ENCODE measurements around the gene HEMK1. TPM values are rescaled to one million over a fixed set of nuclear protein-coding genes. Genes with fewer than 3 reads are reported as not detected.

Gene HEMK1
- total RNA-seq, 1 donor, result 3.0 TPM

- Histone ChIP-seq H3K4me1 (ENCODE audit: insufficient read depth, low read length) (peaks cover 93% of the 10 kb centered on the region), H3K27me3 (ENCODE audit: insufficient read depth, low read length) (no peaks in the 10 kb centered on the region), H3K9me3 (ENCODE audit: low read depth, low read length) (no peaks in the 10 kb centered on the region), H3K4me3 (ENCODE audit: low read length) (peak overlapping the region; percentile 75)
Measured at GRCh38 chr3:50609071-50609762, 39.9 kb downstream of the HEMK1 start.

DNA sequence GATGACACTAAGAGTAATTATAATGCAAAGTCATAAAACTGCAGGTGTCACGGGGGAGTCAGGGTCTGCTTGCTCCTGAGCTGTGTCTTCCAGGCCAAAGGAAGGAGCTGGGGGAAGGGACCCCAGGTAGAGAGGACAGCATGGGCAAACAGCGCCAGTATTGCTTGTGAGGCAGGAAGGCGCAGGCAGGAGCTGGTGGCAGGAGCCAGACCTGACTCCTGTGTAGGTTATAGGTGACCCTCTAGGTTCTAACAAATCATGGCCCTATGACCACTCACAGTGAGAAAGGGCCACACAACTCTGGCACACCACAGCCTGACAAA is 40.4 kb downstream of the HEMK1 start:
- Histone ChIP-seq H3K27me3 (ENCODE audit: insufficient read depth, low read length) (no peaks in the 10 kb centered on the region), H3K4me1 (ENCODE audit: insufficient read depth, low read length) (peaks cover 89% of the 10 kb centered on the region), H3K4me3 (ENCODE audit: low read length) (peak overlapping the region; percentile 75), H3K9me3 (ENCODE audit: low read depth, low read length) (no peaks in the 10 kb centered on the region)

GRCh38 chr3:50610181-50610971 is 41.1 kb downstream of the HEMK1 start:
- Histone ChIP-seq H3K4me1 (ENCODE audit: insufficient read depth, low read length) (peaks cover 83% of the 10 kb centered on the region), H3K4me3 (ENCODE audit: low read length) (peak overlapping the region; percentile 75), H3K9me3 (ENCODE audit: low read depth, low read length) (no peaks in the 10 kb centered on the region), H3K27me3 (ENCODE audit: insufficient read depth, low read length) (no peaks in the 10 kb centered on the region)

- peaks cover 83% of the 10 kb centered on the region for H3K4me1 ChIP-seq (ENCODE audit: insufficient read depth, low read length)
- peak overlapping the region; percentile 75 for H3K4me3 ChIP-seq (ENCODE audit: low read length)
- no peaks in the 10 kb centered on the region for H3K9me3 ChIP-seq (ENCODE audit: low read depth, low read length)
- no peaks in the 10 kb centered on the region for H3K27me3 ChIP-seq (ENCODE audit: insufficient read depth, low read length)
Measured at GRCh38 chr3:50610992-50611463, 41.7 kb downstream of the HEMK1 start.

DNA sequence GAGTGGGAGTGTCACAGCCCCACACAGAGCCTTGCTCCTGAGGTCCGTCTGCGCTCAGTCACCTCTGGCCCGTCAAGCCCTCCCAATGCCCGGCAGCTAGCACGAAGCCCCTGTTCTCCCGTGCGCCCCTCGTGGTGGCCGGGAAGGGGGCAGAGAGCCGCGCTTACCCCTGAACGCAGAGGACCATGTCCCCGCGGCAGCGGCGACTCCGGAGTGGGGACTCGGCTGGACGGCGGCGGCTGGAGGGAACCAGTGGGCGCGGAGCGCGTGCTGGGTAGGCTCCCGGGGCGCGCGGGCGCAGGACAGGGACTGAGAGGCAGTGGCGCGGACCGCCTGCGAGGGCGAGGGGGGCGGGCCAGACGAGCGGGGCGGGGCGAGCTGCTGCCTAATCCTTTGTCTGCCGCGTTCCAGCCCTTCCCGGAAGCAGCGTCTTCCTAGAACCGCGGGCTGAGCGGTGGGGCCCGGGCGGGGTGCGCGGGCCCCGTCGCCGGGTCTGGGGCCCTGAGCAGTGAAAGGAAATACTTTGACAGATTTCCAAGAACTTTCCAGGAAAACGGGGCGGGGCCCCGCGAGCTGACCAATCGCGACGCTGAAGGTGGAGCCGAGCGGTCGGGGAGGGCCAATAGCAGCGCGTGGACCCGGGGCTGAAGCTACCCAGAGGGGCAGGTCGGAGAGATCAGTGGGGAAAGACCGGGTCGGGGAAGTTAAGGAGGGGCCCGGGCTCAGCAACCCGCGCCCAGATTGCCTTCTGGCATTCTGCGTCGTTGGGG is 42.3 kb downstream of the HEMK1 start, which contains the start of gene CISH:
Gene CISH (minus strand): TSS at position 311 of the 770 bp plus-strand sequence. CDS start 124 bp downstream, at position 187.
- Histone ChIP-seq H3K4me3 (ENCODE audit: low read length) (peak within 1 kb of the TSS; percentile 75), H3K27me3 (ENCODE audit: insufficient read depth, low read length) (no peaks in the 10 kb centered on the region), H3K4me1 (ENCODE audit: insufficient read depth, low read length) (peaks cover 83% of the 10 kb centered on the region), H3K9me3 (ENCODE audit: low read depth, low read length) (no peaks in the 10 kb centered on the region)

DNA sequence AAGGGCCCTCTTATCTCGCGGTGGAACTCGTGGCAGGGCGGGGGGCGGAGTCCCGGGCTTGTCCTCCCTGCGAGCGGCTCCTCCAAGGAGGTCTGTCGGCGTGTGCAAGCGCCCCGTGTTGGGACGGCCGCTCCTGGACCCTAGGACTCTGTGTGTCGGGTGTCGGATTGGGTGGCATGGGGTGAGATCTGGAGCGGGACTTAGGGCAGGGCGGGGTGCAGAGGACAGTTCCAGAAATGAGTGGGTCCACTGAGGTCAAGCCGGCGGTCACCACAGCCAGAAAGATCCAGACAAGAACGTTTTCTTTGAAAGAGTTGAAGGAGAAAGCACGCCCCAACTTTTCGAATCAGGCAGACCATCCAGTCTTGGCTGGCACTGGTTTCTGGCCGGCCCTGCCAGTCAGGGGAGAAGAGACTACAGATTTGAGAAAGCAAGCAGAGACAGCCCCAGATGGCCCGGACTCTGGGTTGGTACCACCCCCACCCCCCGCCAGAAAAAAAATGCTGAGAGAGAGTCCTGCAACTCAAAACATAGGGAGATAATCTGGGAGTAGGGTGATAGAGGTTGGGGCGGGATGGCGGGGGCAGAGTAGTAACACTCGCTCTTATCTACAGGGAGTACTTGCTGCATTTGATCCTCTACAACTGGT is 43.0 kb downstream of the HEMK1 start:
- no peaks in the 10 kb centered on the region for H3K27me3 ChIP-seq (ENCODE audit: insufficient read depth, low read length)
- H3K4me1 ChIP-seq (ENCODE audit: insufficient read depth, low read length), result peaks cover 76% of the 10 kb centered on the region
- peak overlapping the region; percentile 75 for H3K4me3 ChIP-seq (ENCODE audit: low read length)
- H3K9me3 ChIP-seq (ENCODE audit: low read depth, low read length), result no peaks in the 10 kb centered on the region

DNA sequence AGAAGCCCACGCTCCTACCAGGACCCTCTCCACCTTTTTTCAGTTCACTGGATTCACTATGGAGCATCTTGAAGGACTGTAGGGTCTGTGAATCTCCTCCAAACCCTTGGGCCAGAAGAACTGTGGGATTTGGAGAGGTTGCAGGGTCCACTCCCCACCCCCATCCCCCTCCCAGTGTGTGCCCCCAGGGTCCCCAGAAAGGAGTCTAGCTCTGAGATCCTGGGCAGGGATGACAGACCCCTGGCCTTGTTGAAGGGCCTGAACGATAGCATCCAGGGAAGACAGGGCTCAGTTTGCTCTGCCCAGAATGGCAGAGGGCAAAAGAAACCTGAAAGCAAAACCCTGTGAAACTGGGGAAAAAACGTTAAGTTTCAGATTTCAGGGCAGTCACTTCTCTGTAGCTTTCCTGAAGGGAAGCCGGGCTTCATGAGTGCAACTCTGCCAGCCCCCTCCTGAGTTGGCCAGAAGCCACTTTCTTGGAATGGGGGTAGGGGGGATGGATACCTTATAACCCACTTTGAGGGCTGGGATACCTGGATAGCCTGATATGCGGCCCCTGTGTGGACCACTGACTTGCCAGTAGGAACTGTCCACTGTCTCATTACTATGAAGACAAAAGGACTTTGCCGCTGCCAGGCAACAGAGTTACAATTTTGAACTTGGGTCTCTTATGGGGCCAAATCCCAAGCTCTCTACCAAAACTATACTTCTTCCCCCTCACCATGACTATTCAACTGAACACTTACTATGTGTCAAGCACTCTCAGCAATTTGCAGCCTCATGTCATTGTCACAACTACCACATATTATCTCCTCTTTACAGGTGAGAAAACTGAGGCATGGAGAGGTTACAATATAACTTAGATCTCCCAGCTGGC is 43.9 kb downstream of the HEMK1 start:
- Histone ChIP-seq H3K4me3 (ENCODE audit: low read length) (no peak overlapping the region), H3K4me1 (ENCODE audit: insufficient read depth, low read length) (peaks cover 77% of the 10 kb centered on the region), H3K9me3 (ENCODE audit: low read depth, low read length) (no peaks in the 10 kb centered on the region)

DNA sequence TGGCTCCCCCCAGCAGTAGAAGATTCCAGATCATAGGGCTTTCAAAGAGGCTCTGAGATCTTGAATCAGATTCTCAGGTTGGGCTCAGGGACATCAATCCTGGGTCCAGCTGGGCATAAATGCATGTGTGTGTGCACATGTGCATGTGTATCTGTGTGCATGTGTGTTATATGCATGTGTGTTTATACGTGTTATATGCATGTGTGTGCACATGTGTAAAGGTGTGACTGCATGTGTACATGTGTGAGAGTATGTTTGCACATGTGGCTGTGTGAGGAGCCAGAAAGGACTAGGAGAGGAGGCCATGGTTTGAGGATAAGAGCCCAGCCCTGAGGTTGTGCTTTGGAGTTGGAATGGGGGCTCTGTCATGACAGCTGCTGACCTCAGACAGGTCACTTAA is 45.9 kb downstream of the HEMK1 start:
- H3K4me3 ChIP-seq (ENCODE audit: low read length), result no peak overlapping the region
- H3K4me1 ChIP-seq (ENCODE audit: insufficient read depth, low read length), result peaks cover 74% of the 10 kb centered on the region
- H3K27me3 ChIP-seq (ENCODE audit: insufficient read depth, low read length), result no peaks in the 10 kb centered on the region
- H3K9me3 ChIP-seq (ENCODE audit: low read depth, low read length), result no peaks in the 10 kb centered on the region

More for the DNA sequence above, 43.9 kb downstream of the HEMK1 start:
- H3K27me3 ChIP-seq (ENCODE audit: insufficient read depth, low read length), result no peaks in the 10 kb centered on the region

GRCh38 chr3:50616003-50616769 is 46.9 kb downstream of the HEMK1 start:
- H3K9me3 ChIP-seq (ENCODE audit: low read depth, low read length), result no peaks in the 10 kb centered on the region
- H3K4me1 ChIP-seq (ENCODE audit: insufficient read depth, low read length), result peaks cover 74% of the 10 kb centered on the region
- no peaks in the 10 kb centered on the region for H3K27me3 ChIP-seq (ENCODE audit: insufficient read depth, low read length)
- H3K4me3 ChIP-seq (ENCODE audit: low read length), result peak overlapping the region; percentile 84

- H3K9me3 ChIP-seq (ENCODE audit: low read depth, low read length), result no peaks in the 10 kb centered on the region
- no peaks in the 10 kb centered on the region for H3K27me3 ChIP-seq (ENCODE audit: insufficient read depth, low read length)
- peaks cover 76% of the 10 kb centered on the region for H3K4me1 ChIP-seq (ENCODE audit: insufficient read depth, low read length)
- H3K4me3 ChIP-seq (ENCODE audit: low read length), result peak overlapping the region; percentile 84
Measured at GRCh38 chr3:50616770-50617095, 47.4 kb downstream of the HEMK1 start.

GRCh38 chr3:50617096-50617791 is 47.9 kb downstream of the HEMK1 start, which contains the start of gene MAPKAPK3:
Gene MAPKAPK3 (plus strand): TSS chr3:50617151. CDS start chr3:50617566, 415 bp downstream.
- H3K4me1 ChIP-seq (ENCODE audit: insufficient read depth, low read length), result peaks cover 77% of the 10 kb centered on the region
- H3K4me3 ChIP-seq (ENCODE audit: low read length), result peak within 1 kb of the TSS; percentile 84
- no peaks in the 10 kb centered on the region for H3K9me3 ChIP-seq (ENCODE audit: low read depth, low read length)
- H3K27me3 ChIP-seq (ENCODE audit: insufficient read depth, low read length), result no peaks in the 10 kb centered on the region

DNA sequence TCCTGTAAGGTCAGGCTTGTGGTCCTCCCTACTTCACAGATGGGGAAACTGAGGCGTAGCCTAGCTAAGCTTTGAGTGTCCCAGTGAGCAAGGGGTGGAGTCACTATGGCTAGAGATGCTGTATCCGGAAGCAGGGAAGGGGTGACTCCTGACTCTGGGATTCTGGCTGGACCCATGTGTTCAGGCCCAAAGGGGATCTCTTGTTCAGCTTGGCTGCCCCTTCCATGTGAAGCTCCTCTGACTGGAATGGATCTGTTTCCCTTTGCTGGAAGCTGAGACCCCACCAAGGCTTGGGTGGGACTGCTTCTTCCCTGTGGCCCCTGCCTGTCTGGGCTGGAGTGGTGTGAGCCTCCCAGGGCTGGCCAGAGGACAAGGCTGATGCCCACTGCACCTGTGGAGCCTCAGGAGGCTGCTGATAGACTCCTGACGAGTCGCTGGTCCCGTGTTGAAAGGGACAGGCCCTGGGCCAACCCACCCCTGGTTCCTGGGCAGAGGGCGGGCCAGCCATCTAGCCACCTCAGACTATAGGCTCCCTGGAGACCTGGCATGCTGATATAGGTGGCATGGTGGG is 48.7 kb downstream of the HEMK1 start:
- no peaks in the 10 kb centered on the region for H3K27me3 ChIP-seq (ENCODE audit: insufficient read depth, low read length)
- H3K9me3 ChIP-seq (ENCODE audit: low read depth, low read length), result no peaks in the 10 kb centered on the region
- peaks cover 77% of the 10 kb centered on the region for H3K4me1 ChIP-seq (ENCODE audit: insufficient read depth, low read length)
- peak overlapping the region; percentile 84 for H3K4me3 ChIP-seq (ENCODE audit: low read length)

DNA sequence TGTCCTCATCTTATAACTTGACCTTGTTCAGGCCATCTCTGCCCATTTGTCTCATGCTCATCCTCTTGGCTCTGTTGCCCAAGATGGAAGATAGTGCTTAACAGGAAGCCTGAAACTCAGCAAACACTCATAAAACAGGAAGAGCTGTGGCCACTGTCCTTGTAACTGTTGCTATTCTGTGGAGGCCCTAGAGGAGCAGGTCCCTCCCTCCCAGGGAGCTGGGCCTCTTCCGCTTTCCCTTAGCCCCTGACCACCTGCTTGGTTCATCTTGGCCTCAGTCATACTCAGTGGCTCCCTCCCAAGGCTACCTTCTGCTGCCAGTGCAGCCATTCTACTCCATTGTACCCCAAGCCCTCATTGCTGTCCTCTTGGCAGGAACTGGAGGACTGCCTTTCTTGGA is 51.1 kb downstream of the HEMK1 start:
- Histone ChIP-seq H3K9me3 (ENCODE audit: low read depth, low read length) (no peaks in the 10 kb centered on the region), H3K4me1 (ENCODE audit: insufficient read depth, low read length) (peaks cover 88% of the 10 kb centered on the region), H3K27me3 (ENCODE audit: insufficient read depth, low read length) (no peaks in the 10 kb centered on the region), H3K4me3 (ENCODE audit: low read length) (peak overlapping the region; percentile 3)

Measured in mononuclear cell (primary cell).